Measurements from ENCODE around the gene NLRP6.

The NLRP6 gene

GRCh38 chr11:282171-282570, 4.0 kb downstream of the NLRP6 start:
- no peak for DNase-seq (ENCODE audit: low read depth)

- DNase-seq (ENCODE audit: low read depth): no peak
Observed at GRCh38 chr11:282630-283360, 4.6 kb downstream of the NLRP6 start.

- DNase-seq (ENCODE audit: low read depth): no peak
Observed at GRCh38 chr11:283405-284104, 5.3 kb downstream of the NLRP6 start.

GRCh38 chr11:284105-285020, 6.2 kb downstream of the NLRP6 start:
- no peak for DNase-seq (ENCODE audit: low read depth)

- DNase-seq (ENCODE audit: low read depth): no peak
Observed at GRCh38 chr11:285021-285893, 7.0 kb downstream of the NLRP6 start.

- no peak for DNase-seq (ENCODE audit: low read depth)
Observed at GRCh38 chr11:285894-286220, 7.7 kb downstream of the NLRP6 start.

- DNase-seq (ENCODE audit: low read depth): peak; percentile 71
Observed at GRCh38 chr11:286977-287820, 9.0 kb downstream of the NLRP6 start.

GRCh38 chr11:287821-288477, 9.7 kb downstream of the NLRP6 start:
- DNase-seq (ENCODE audit: low read depth): no peak

GRCh38 chr11:288478-289397, 10.5 kb downstream of the NLRP6 start, which contains the start of gene PGGHG:
Gene PGGHG (plus strand): TSS chr11:289126. CDS start chr11:289817, 691 bp downstream.
- no peak for DNase-seq (ENCODE audit: low read depth)

- DNase-seq (ENCODE audit: low read depth): no peak
Observed at GRCh38 chr11:289398-289711, 11.1 kb downstream of the NLRP6 start.

- no peak for DNase-seq (ENCODE audit: low read depth)
Observed at GRCh38 chr11:289712-290620, 11.8 kb downstream of the NLRP6 start.

GRCh38 chr11:290621-291231, 12.5 kb downstream of the NLRP6 start:
- DNase-seq (ENCODE audit: low read depth): no peak

- no peak for DNase-seq (ENCODE audit: low read depth)
Observed at GRCh38 chr11:291281-292210, 13.3 kb downstream of the NLRP6 start.

- DNase-seq (ENCODE audit: low read depth): no peak
Observed at GRCh38 chr11:292211-293121, 14.3 kb downstream of the NLRP6 start.

GRCh38 chr11:293271-293851, 15.2 kb downstream of the NLRP6 start:
- no peak for DNase-seq (ENCODE audit: low read depth)

Data from stimulated activated CD8-positive, alpha-beta memory T cell treated with anti-CD3 and anti-CD28 coated beads, Interleukin-12 subunit alpha, Interleukin-12 subunit beta, amount 100 ng/mL, for 1 hour (primary cell).